Hepatocyte (in vitro differentiated cells): ENCODE results near the gene CP. TPM values are rescaled to one million over a fixed set of nuclear protein-coding genes. Genes with fewer than 3 reads are reported as not detected.

Experiments
- DNase-seq: peaks from one replicate; pipeline ENCODE4 v3.0.0-alpha.2; 2016; ENCODE audit warnings: low spot score
- H2AFZ ChIP-seq: fragments of 200-600 bp; sonication (generic); 2 replicates; pipeline ENCODE4 v1.6.0; 2016; ENCODE audit warnings: antibody characterized with exemption, mild to moderate bottlenecking
- H3K27ac ChIP-seq: fragments of 200-600 bp; sonication (generic); 2 replicates; pipeline ENCODE4 v1.5.1; 2016; ENCODE audit warnings: mild to moderate bottlenecking
- H3K27me3 ChIP-seq: fragments of 200-600 bp; sonication (generic); 2 replicates; pipeline ENCODE4 v1.6.1; 2016
- H3K36me3 ChIP-seq: fragments of 200-600 bp; sonication (generic); replicated peaks from 2 replicates; pipeline ENCODE4 v1.5.1; 2016; ENCODE audit warnings: low read depth; ENCODE audit not compliant: insufficient read depth
- H3K4me1 ChIP-seq: fragments of 200-600 bp; sonication (generic); 2 replicates; pipeline ENCODE4 v1.5.1; 2016; ENCODE audit warnings: mild to moderate bottlenecking, moderate library complexity; ENCODE audit not compliant: insufficient read depth
- H3K4me2 ChIP-seq: fragments of 200-600 bp; sonication (generic); 2 replicates; pipeline ENCODE4 v1.6.0; 2016
- H3K4me3 ChIP-seq: fragments of 200-600 bp; sonication (generic); 2 replicates; pipeline ENCODE4 v1.5.1; 2016; ENCODE audit warnings: mild to moderate bottlenecking
- H3K79me2 ChIP-seq: fragments of 200-600 bp; sonication (generic); 2 replicates; pipeline ENCODE4 v1.6.0; 2017; ENCODE audit warnings: mild to moderate bottlenecking
- H3K9me2 ChIP-seq: fragments of 200-600 bp; sonication (generic); replicated peaks from 2 replicates; pipeline ENCODE4 v1.6.0; 2017; ENCODE audit warnings: mild to moderate bottlenecking; ENCODE audit not compliant: insufficient read depth
- H3K9me3 ChIP-seq: fragments of 200-600 bp; sonication (generic); 2 replicates; pipeline ENCODE4 v1.5.1; 2016; ENCODE audit warnings: low read depth, mild to moderate bottlenecking
- H4K20me1 ChIP-seq: fragments of 200-600 bp; sonication (generic); 2 replicates; pipeline ENCODE4 v1.6.0; 2016; ENCODE audit warnings: mild to moderate bottlenecking; ENCODE audit not compliant: insufficient read depth, poor library complexity, severe bottlenecking
- CTCF ChIP-seq: fragments of 200-600 bp; sonication (generic); IDR thresholded peaks from 2 replicates; pipeline ENCODE4 v1.5.1; 2016; ENCODE audit warnings: antibody characterized with exemption, mild to moderate bottlenecking; ENCODE audit not compliant: poor library complexity
- EZH2 ChIP-seq: fragments of 200-600 bp; sonication (generic); IDR thresholded peaks from 2 replicates; pipeline ENCODE4 v1.6.1; 2016; ENCODE audit warnings: antibody characterized with exemption, mild to moderate bottlenecking, borderline replicate concordance
- EZH2phosphoT487 ChIP-seq: fragments of 200-600 bp; sonication (generic); IDR thresholded peaks from one replicate; pipeline ENCODE4 v1.6.1; 2018; ENCODE audit warnings: antibody characterized with exemption, mild to moderate bottlenecking, low read depth, moderate library complexity; ENCODE audit not compliant: unreplicated experiment, severe bottlenecking
- WGBS: methylation state at CpG from one replicate; pipeline ENCODE4 v1.1.6; 2016; ENCODE audit warnings: low lambda C conversion rate; ENCODE audit errors: missing lambda C conversion rate; 5-methylcytosine and 5-hydroxymethylcytosine counted together
- polyA plus RNA-seq: library from polyadenylated mRNA; unstranded; fragments of >200 nt; fragmentation: Nextera tagmentation; extraction: Ambion mirVana; gene quantifications from 2 replicates; pipeline ENCODE4 v1.2.1, GENCODE V29; 2016
- total RNA-seq: library from RNA; depleted of rRNA; stranded (reverse); fragments of >200 nt; gene quantifications from 2 replicates; pipeline ENCODE4 v1.2.3, GENCODE V29; 2014

The CP gene
- total and polyA plus RNA-seq, 2 experiments from 2014 or later, result 6.5 to 26.4 TPM

GRCh38 chr3:149162007-149162406 lies 59.6 kb downstream of the CP start:
- no peak for DNase-seq
- TF ChIP-seq CTCF (no peak), EZH2 (no peak), EZH2phosphoT487 (no peak)
- Histone ChIP-seq H3K27ac (no peak overlapping the region), H3K4me3 (no peak overlapping the region), H3K9me2 (no peaks in the 10 kb centered on the region), H3K4me2 (no peak overlapping the region), H3K4me1 (no peaks in the 10 kb centered on the region), H3K27me3 (no peaks in the 10 kb centered on the region), H3K9me3 (no peaks in the 10 kb centered on the region), H3K36me3 (no peaks in the 10 kb centered on the region), H2AFZ (no peak overlapping the region), H3K79me2 (no peaks in the 10 kb centered on the region), H4K20me1 (no peaks in the 10 kb centered on the region)
- 92% methylated on average over 2 of the region's 2 CpGs for WGBS

- Histone ChIP-seq H3K27me3 (no peaks in the 10 kb centered on the region), H3K36me3 (no peaks in the 10 kb centered on the region), H3K4me3 (no peak overlapping the region), H3K4me2 (no peak overlapping the region), H2AFZ (no peak overlapping the region), H4K20me1 (no peaks in the 10 kb centered on the region), H3K79me2 (no peaks in the 10 kb centered on the region), H3K9me2 (no peaks in the 10 kb centered on the region), H3K9me3 (no peaks in the 10 kb centered on the region), H3K27ac (no peak overlapping the region), H3K4me1 (no peaks in the 10 kb centered on the region)
- WGBS, result 97% methylated on average over 4 of the region's 4 CpGs
- TF ChIP-seq EZH2phosphoT487, result no peak
- TF ChIP-seq EZH2, result no peak
- no peak for TF ChIP-seq CTCF
- DNase-seq, result no peak
Measured at GRCh38 chr3:149160754-149161300, 60.8 kb downstream of the CP start.

- Histone ChIP-seq H3K27ac (no peak overlapping the region), H3K79me2 (no peaks in the 10 kb centered on the region), H4K20me1 (no peaks in the 10 kb centered on the region), H2AFZ (no peak overlapping the region), H3K9me2 (no peaks in the 10 kb centered on the region), H3K36me3 (no peaks in the 10 kb centered on the region), H3K4me2 (no peak overlapping the region), H3K4me3 (no peak overlapping the region), H3K9me3 (no peaks in the 10 kb centered on the region), H3K4me1 (no peaks in the 10 kb centered on the region), H3K27me3 (no peaks in the 10 kb centered on the region)
- DNase-seq, result no peak
- TF ChIP-seq CTCF (no peak), EZH2phosphoT487 (no peak), EZH2 (no peak)
Measured at GRCh38 chr3:149153402-149153801, 68.2 kb downstream of the CP start.

- no peaks in the 10 kb centered on the region for H3K27me3 ChIP-seq
- no peaks in the 10 kb centered on the region for H3K9me3 ChIP-seq
- no peaks in the 10 kb centered on the region for H3K79me2 ChIP-seq
- DNase-seq, result no peak
- H2AFZ ChIP-seq, result no peak overlapping the region
- no peaks in the 10 kb centered on the region for H3K36me3 ChIP-seq
- WGBS, result 62% methylated on average over 2 of the region's 2 CpGs
- no peak for TF ChIP-seq EZH2phosphoT487
- TF ChIP-seq CTCF, result no peak
- no peak for TF ChIP-seq EZH2
- H3K4me3 ChIP-seq, result no peak overlapping the region
- H3K9me2 ChIP-seq, result no peaks in the 10 kb centered on the region
- no peaks in the 10 kb centered on the region for H3K4me1 ChIP-seq
- no peak overlapping the region for H3K27ac ChIP-seq
- no peaks in the 10 kb centered on the region for H4K20me1 ChIP-seq
- no peak overlapping the region for H3K4me2 ChIP-seq
Measured at GRCh38 chr3:149152420-149152819, 69.2 kb downstream of the CP start.
